Measurements from ENCODE around the gene FAF2. TPM values are rescaled to one million over a fixed set of nuclear protein-coding genes. Genes with fewer than 3 reads are reported as not detected.

FAF2 gene
- total RNA-seq, 2 donors from 2014 or later, result 23.1 to 24.2 TPM

GRCh38 chr5:176508603-176509002 lies 60.4 kb downstream of the FAF2 start:
- Mint-ChIP-seq H3K4me3 (no peak overlapping the region), H3K4me1 (peaks cover 3% of the 10 kb centered on the region), H3K27me3 (no peaks in the 10 kb centered on the region), H3K36me3 (ENCODE audit: low read depth) (peaks cover 5% of the 10 kb centered on the region), H3K27ac (peak overlapping the region; percentile 24)
- no peaks in the 10 kb centered on the region for H3K9me3 ChIP-seq (ENCODE audit: control insufficient read depth, low read length, poor library complexity, severe bottlenecking)
- no peak for DNase-seq
- ATAC-seq, result no peak

- H3K27ac Mint-ChIP-seq, result peak overlapping the region; percentile 74
- H3K4me1 Mint-ChIP-seq, result peaks cover 14% of the 10 kb centered on the region
- no peaks in the 10 kb centered on the region for H3K27me3 Mint-ChIP-seq
- H3K4me3 Mint-ChIP-seq, result peak overlapping the region; percentile 25
- no peaks in the 10 kb centered on the region for H3K9me3 ChIP-seq (ENCODE audit: control insufficient read depth, low read length, poor library complexity, severe bottlenecking)
- H3K36me3 Mint-ChIP-seq (ENCODE audit: low read depth), result no peaks in the 10 kb centered on the region
- ATAC-seq, result no peak
- no peak for DNase-seq
These were observed 65.6 kb downstream of the FAF2 start for GRCh38 chr5:176513788-176514187.

- H3K27ac Mint-ChIP-seq, result peak overlapping the region; percentile 74
- DNase-seq (no peak), ATAC-seq (no peak)
- H3K27me3 Mint-ChIP-seq, result no peaks in the 10 kb centered on the region
- H3K4me1 Mint-ChIP-seq, result peaks cover 14% of the 10 kb centered on the region
- no peaks in the 10 kb centered on the region for H3K36me3 Mint-ChIP-seq (ENCODE audit: low read depth)
- no peaks in the 10 kb centered on the region for H3K9me3 ChIP-seq (ENCODE audit: control insufficient read depth, low read length, poor library complexity, severe bottlenecking)
- peak overlapping the region; percentile 25 for H3K4me3 Mint-ChIP-seq
These were observed 66.2 kb downstream of the FAF2 start for GRCh38 chr5:176514244-176514950.

- H3K27ac Mint-ChIP-seq, result peak overlapping the region; percentile 47
- no peaks in the 10 kb centered on the region for H3K27me3 Mint-ChIP-seq
- H3K9me3 ChIP-seq (ENCODE audit: control insufficient read depth, low read length, poor library complexity, severe bottlenecking), result no peaks in the 10 kb centered on the region
- H3K36me3 Mint-ChIP-seq (ENCODE audit: low read depth), result no peaks in the 10 kb centered on the region
- no peak for ATAC-seq
- peaks cover 14% of the 10 kb centered on the region for H3K4me1 Mint-ChIP-seq
- no peak overlapping the region for H3K4me3 Mint-ChIP-seq
- DNase-seq, result no peak
These were observed 67.2 kb downstream of the FAF2 start for GRCh38 chr5:176515396-176515795.

- no peak overlapping the region for H3K4me3 Mint-ChIP-seq
These were observed 69.0 kb downstream of the FAF2 start for GRCh38 chr5:176517053-176517661.

GRCh38 chr5:176519810-176520720 lies 71.9 kb downstream of the FAF2 start:
- H3K4me3 Mint-ChIP-seq, result peak overlapping the region; percentile 49
- H3K27me3 Mint-ChIP-seq, result no peaks in the 10 kb centered on the region
- ATAC-seq, result no peak
- H3K36me3 Mint-ChIP-seq (ENCODE audit: low read depth), result no peaks in the 10 kb centered on the region
- no peak for DNase-seq
- H3K9me3 ChIP-seq (ENCODE audit: control insufficient read depth, low read length, poor library complexity, severe bottlenecking), result no peaks in the 10 kb centered on the region
- peak overlapping the region; percentile 81 for H3K27ac Mint-ChIP-seq
- peaks cover 15% of the 10 kb centered on the region for H3K4me1 Mint-ChIP-seq

More at GRCh38 chr5:176517053-176517661, 69.0 kb downstream of the FAF2 start:
- peaks cover 19% of the 10 kb centered on the region for H3K4me1 Mint-ChIP-seq
- ATAC-seq, result peak; percentile 32
- H3K36me3 Mint-ChIP-seq (ENCODE audit: low read depth), result no peaks in the 10 kb centered on the region
- no peak for DNase-seq
- H3K27me3 Mint-ChIP-seq, result no peaks in the 10 kb centered on the region
- H3K27ac Mint-ChIP-seq, result no peak overlapping the region
- no peaks in the 10 kb centered on the region for H3K9me3 ChIP-seq (ENCODE audit: control insufficient read depth, low read length, poor library complexity, severe bottlenecking)

GRCh38 chr5:176521286-176521685 lies 73.1 kb downstream of the FAF2 start:
- peak overlapping the region; percentile 81 for H3K27ac Mint-ChIP-seq
- no peaks in the 10 kb centered on the region for H3K27me3 Mint-ChIP-seq

GRCh38 chr5:176521699-176522263 lies 73.6 kb downstream of the FAF2 start:
- no peak overlapping the region for H3K4me3 Mint-ChIP-seq
- no peak for ATAC-seq
- H3K27ac Mint-ChIP-seq, result no peak overlapping the region
- no peaks in the 10 kb centered on the region for H3K9me3 ChIP-seq (ENCODE audit: control insufficient read depth, low read length, poor library complexity, severe bottlenecking)
- H3K27me3 Mint-ChIP-seq, result no peaks in the 10 kb centered on the region
- no peaks in the 10 kb centered on the region for H3K36me3 Mint-ChIP-seq (ENCODE audit: low read depth)
- peaks cover 18% of the 10 kb centered on the region for H3K4me1 Mint-ChIP-seq
- no peak for DNase-seq

More at GRCh38 chr5:176521286-176521685, 73.1 kb downstream of the FAF2 start:
- H3K9me3 ChIP-seq (ENCODE audit: control insufficient read depth, low read length, poor library complexity, severe bottlenecking), result no peaks in the 10 kb centered on the region
- H3K4me1 Mint-ChIP-seq, result peaks cover 18% of the 10 kb centered on the region
- H3K36me3 Mint-ChIP-seq (ENCODE audit: low read depth), result no peaks in the 10 kb centered on the region
- no peak overlapping the region for H3K4me3 Mint-ChIP-seq
- no peak for DNase-seq
- ATAC-seq, result no peak

GRCh38 chr5:176524138-176524537 lies 76.0 kb downstream of the FAF2 start:
- DNase-seq (no peak), ATAC-seq (no peak)
- Mint-ChIP-seq H3K36me3 (ENCODE audit: low read depth) (no peaks in the 10 kb centered on the region), H3K27ac (peak overlapping the region; percentile 79), H3K4me1 (peaks cover 16% of the 10 kb centered on the region), H3K27me3 (no peaks in the 10 kb centered on the region), H3K4me3 (peak overlapping the region; percentile 25)
- no peaks in the 10 kb centered on the region for H3K9me3 ChIP-seq (ENCODE audit: control insufficient read depth, low read length, poor library complexity, severe bottlenecking)

- peak overlapping the region; percentile 79 for H3K27ac Mint-ChIP-seq
- peaks cover 22% of the 10 kb centered on the region for H3K4me1 Mint-ChIP-seq
- no peak for ATAC-seq
- no peaks in the 10 kb centered on the region for H3K9me3 ChIP-seq (ENCODE audit: control insufficient read depth, low read length, poor library complexity, severe bottlenecking)
- DNase-seq, result no peak
- no peaks in the 10 kb centered on the region for H3K27me3 Mint-ChIP-seq
- H3K4me3 Mint-ChIP-seq, result no peak overlapping the region
- H3K36me3 Mint-ChIP-seq (ENCODE audit: low read depth), result no peaks in the 10 kb centered on the region
These were observed 76.8 kb downstream of the FAF2 start for GRCh38 chr5:176524987-176525386.

GRCh38 chr5:176525677-176526076 lies 77.5 kb downstream of the FAF2 start:
- Mint-ChIP-seq H3K36me3 (ENCODE audit: low read depth) (no peaks in the 10 kb centered on the region), H3K27me3 (no peaks in the 10 kb centered on the region), H3K4me1 (peaks cover 20% of the 10 kb centered on the region), H3K27ac (no peak overlapping the region), H3K4me3 (no peak overlapping the region)
- no peak for DNase-seq
- no peak for ATAC-seq
- no peaks in the 10 kb centered on the region for H3K9me3 ChIP-seq (ENCODE audit: control insufficient read depth, low read length, poor library complexity, severe bottlenecking)

GRCh38 chr5:176526462-176526861 lies 78.3 kb downstream of the FAF2 start:
- no peaks in the 10 kb centered on the region for H3K27me3 Mint-ChIP-seq
- H3K9me3 ChIP-seq (ENCODE audit: control insufficient read depth, low read length, poor library complexity, severe bottlenecking), result no peaks in the 10 kb centered on the region
- ATAC-seq (no peak), DNase-seq (no peak)
- no peak overlapping the region for H3K27ac Mint-ChIP-seq
- H3K36me3 Mint-ChIP-seq (ENCODE audit: low read depth), result no peaks in the 10 kb centered on the region
- H3K4me1 Mint-ChIP-seq, result peaks cover 23% of the 10 kb centered on the region
- H3K4me3 Mint-ChIP-seq, result no peak overlapping the region

All from T-helper 17 cell (primary cell).